GM10248 (cell line): ENCODE data around the gene PCDHAC2.

Experiments used
- CTCF ChIA-PET: fragments of 300-600 bp; sonication (Branson Sonifier 250); formaldehyde crosslinking; extraction: SDS; loops from one replicate; lab custom pipeline; 2021; ENCODE audit warnings: antibody characterized with exemption; lab: Yijun Ruan, JAX
- POLR2A ChIA-PET: fragments of 350-650 bp; sonication (Branson Sonifier 250); formaldehyde crosslinking; extraction: SDS; loops from one replicate; lab custom pipeline; 2020; ENCODE audit warnings: antibody characterized with exemption; lab: Yijun Ruan, JAX
- DNase-seq: peaks from one replicate; pipeline ENCODE4 v3.0.0; 2012; ENCODE audit errors: extremely low spot score
- TF ChIP-seq, protein P1 (sequence below): IDR thresholded peaks from 2 replicates; pipeline ENCODE4 v1.5.1; 2012; ENCODE audit warnings: mild to moderate bottlenecking, low read depth; ENCODE audit errors: extremely low read depth, missing control alignments, control extremely low read depth

PCDHAC2 gene

DNA sequence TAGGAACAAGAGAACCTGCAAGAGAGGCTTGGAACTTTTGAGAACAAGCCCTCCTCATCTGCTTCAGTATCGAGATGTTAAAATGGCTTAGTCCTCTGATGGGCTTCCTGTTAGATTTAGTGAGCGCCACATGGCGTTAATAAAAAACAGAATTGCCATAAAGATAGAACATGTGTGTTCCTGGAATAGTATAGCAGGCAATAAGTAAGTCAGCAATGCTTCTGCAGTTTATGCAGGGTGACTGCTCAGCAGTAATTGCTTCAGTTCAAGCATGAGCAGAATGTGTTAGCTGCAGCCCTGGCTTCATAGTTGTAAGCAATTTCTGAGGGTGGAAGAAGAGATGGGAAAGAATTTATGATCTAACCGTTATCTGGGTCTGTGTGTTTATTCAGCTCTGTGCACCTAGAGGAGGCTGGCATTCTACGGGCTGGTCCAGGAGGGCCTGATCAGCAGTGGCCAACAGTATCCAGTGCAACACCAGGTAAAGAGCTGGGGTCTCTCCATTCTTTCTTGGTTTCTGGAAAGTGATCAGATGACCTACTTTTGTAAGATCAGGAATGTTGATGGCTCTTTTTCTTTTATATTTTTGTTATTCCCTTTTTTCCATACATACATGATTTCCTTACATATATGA lies 15.9 kb downstream of the PCDHAC2 start:
- no peak for DNase-seq
- CTCF ChIA-PET: no interaction called here
- POLR2A ChIA-PET: no interaction called here
- TF ChIP-seq, protein P1, sequence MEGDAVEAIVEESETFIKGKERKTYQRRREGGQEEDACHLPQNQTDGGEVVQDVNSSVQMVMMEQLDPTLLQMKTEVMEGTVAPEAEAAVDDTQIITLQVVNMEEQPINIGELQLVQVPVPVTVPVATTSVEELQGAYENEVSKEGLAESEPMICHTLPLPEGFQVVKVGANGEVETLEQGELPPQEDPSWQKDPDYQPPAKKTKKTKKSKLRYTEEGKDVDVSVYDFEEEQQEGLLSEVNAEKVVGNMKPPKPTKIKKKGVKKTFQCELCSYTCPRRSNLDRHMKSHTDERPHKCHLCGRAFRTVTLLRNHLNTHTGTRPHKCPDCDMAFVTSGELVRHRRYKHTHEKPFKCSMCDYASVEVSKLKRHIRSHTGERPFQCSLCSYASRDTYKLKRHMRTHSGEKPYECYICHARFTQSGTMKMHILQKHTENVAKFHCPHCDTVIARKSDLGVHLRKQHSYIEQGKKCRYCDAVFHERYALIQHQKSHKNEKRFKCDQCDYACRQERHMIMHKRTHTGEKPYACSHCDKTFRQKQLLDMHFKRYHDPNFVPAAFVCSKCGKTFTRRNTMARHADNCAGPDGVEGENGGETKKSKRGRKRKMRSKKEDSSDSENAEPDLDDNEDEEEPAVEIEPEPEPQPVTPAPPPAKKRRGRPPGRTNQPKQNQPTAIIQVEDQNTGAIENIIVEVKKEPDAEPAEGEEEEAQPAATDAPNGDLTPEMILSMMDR: no peak

DNA sequence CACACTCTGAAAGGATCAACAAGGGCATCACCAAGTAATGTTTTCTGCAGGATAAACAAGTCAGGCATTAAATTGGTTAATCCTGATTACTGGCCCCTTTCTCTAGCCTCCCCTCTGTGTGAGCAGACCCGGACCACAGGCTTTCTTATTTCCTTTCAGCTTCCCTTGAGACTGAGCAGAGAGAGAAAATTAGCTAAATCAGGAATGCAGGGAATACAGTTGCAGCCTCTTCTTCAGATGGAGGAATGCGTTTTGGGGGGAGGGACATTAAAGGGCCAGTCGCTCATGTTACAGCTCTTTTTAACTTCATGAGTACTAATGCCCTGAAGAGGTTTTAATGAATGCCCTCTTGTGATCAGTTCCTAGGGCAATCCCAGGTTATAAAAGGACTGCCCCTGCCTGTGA lies 19.8 kb downstream of the PCDHAC2 start:
- ChIA-PET CTCF (no interaction called here), POLR2A (no interaction called here)
- no peak for DNase-seq
- TF ChIP-seq, protein P1: no peak

DNA sequence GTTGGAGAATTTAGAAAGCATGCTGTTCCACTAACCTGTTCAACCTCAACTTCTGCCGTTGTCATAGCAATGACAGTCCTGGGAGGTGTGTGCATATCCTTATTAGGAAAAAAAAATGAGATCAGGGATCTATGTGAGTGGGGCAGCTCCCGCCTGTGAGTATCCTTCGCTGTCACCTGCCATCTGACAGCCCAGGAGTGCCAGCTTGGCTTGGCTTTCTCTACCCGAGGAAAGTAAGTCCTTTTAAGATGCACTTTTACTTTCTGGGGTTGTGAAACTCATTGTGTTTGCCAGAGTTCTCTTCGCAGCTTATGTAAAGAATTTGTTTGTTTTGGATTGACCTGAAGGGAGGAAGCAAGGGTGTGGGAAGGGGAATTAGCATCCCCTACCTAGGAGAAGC lies 21.8 kb downstream of the PCDHAC2 start:
- TF ChIP-seq, protein P1: no peak
- ChIA-PET CTCF (interaction anchor here (1.6 kb wide), 1 partner anchor 12 kb away, joined by 5 read pairs; no protein-coding TSS in a partner anchor), POLR2A (no interaction called here)

DNA sequence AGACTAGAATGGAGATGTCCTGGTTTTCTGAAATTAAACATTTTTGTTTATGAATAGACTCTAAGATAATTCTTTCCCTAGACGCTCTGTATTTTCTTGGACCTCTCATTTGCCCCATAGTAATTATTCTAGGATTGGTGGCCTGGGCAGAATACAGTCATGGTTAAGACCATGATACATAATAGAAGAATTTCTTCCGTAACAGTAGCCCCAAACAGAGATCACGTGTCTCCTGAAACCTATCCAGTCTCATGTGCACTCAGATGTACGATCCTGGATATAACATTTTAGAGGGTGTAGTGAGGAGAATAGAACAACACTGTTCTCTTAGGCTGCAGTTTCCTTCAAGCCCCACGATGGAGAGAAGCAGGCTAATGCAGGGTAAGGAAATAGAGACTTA lies 22.3 kb downstream of the PCDHAC2 start:
- DNase-seq: no peak
- POLR2A ChIA-PET: no interaction called here
- TF ChIP-seq, protein P1: no peak
- CTCF ChIA-PET: no interaction called here

More for the DNA sequence above, 21.8 kb downstream of the PCDHAC2 start:
- no peak for DNase-seq

DNA sequence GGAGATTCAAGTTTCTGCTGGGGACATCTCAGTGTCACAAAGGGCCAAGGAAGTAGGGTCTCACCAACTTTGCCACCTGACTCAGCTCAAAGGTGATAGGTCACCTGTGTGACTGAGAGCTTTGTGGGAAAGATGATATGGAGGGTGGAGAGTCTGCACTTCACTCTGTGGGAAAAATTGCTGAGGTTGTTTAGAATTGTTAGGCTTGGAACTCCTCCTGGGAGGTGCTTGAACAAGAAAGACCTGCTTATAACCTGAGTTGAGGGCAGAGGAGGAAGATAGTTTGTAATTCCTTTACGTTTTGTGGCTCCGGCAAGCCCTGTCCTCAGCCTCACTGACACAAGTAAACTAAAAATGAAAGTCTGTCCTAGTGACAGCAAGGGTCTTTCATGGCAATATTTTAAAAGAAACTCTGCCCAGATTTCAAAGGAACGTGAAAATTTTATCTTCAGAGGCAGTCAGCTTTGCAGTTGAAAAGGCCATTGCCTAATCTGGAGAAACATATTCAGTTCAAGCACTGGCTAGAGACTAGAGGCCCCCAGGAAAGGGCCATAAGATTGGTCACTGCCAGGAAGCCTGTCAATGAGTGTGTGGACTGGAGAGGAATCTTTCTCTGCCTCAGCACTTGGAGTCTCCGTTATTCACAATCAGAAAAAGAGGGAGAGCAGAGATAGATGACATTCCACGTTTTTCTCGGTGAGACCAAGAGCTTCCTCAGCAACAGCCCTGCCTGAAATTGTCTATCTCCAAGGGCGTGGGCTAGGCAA lies 23.2 kb downstream of the PCDHAC2 start:
- POLR2A ChIA-PET: no interaction called here
- no peak for DNase-seq
- CTCF ChIA-PET: no interaction called here
- TF ChIP-seq, protein P1: no peak

DNA sequence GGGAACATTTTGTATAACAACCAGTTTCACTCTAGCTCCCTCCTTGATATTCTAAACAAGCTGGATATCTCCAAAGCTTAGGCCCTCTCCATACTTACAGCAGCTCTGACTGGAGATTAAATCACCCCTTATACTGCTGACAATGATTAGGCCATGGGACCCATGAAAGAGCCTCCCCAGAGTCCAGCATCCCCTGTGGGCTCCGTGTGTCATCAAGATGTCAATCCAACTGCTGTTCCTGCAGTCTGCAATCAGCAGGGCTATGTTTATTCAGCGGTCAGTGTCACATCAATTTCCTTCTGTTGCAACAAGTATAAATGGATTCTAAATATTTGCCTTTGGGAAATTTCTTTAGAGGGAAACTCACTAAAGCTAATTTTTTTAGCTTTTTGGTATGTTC lies 26.6 kb downstream of the PCDHAC2 start:
- ChIA-PET CTCF (interaction anchor here (1.2 to 1.3 kb wide), 2 partner anchors 9 to 227 kb away, joined by 3 read pairs; no protein-coding TSS in a partner anchor), POLR2A (no interaction called here)
- TF ChIP-seq, protein P1: no peak
- no peak for DNase-seq
